ENCODE results near the gene PACSIN3. TPM values are rescaled to one million over a fixed set of nuclear protein-coding genes. Genes with fewer than 3 reads are reported as not detected.

The PACSIN3 gene
- total RNA-seq, 2 donors from 2014 or later = 48.0 to 66.6 TPM

- Mint-ChIP-seq H3K27ac (peak overlapping the region; percentile 74), H3K4me3 (no peak overlapping the region), H3K27me3 (ENCODE audit: insufficient read depth) (no peaks in the 10 kb centered on the region), H3K4me1 (peaks cover 10% of the 10 kb centered on the region), H3K36me3 (ENCODE audit: low read depth) (peaks cover 5% of the 10 kb centered on the region), H3K9me3 (no peaks in the 10 kb centered on the region)
- no peak overlapping the region for H3K4me3 ChIP-seq (ENCODE audit: low read length)
- no peaks in the 10 kb centered on the region for H3K9me3 ChIP-seq (ENCODE audit: control insufficient read depth, low read length)
- WGBS, 2 experiments (ENCODE audit: insufficient coverage in 1 of 2, insufficient read length in 1 of 2) = 96 to 100% methylated on average over 3 to 8 of the region's 8 CpGs
- H3K4me1 ChIP-seq (ENCODE audit: control insufficient read depth, insufficient read depth, low read length) = peaks cover 2% of the 10 kb centered on the region
- no peak overlapping the region for H3K27ac ChIP-seq (ENCODE audit: low read depth, low read length)
- H3K9ac ChIP-seq (ENCODE audit: extremely low read depth, low read length, poor library complexity, severe bottlenecking) = no peak overlapping the region
- peak; percentile 32 for DNase-seq
- no peaks in the 10 kb centered on the region for H3K27me3 ChIP-seq (ENCODE audit: control insufficient read depth, insufficient read depth, low read length, poor library complexity, severe bottlenecking)
- peaks cover 9% of the 10 kb centered on the region for H3K36me3 ChIP-seq (ENCODE audit: control insufficient read depth, insufficient read depth, low read length)
- TF ChIP-seq, protein P1, sequence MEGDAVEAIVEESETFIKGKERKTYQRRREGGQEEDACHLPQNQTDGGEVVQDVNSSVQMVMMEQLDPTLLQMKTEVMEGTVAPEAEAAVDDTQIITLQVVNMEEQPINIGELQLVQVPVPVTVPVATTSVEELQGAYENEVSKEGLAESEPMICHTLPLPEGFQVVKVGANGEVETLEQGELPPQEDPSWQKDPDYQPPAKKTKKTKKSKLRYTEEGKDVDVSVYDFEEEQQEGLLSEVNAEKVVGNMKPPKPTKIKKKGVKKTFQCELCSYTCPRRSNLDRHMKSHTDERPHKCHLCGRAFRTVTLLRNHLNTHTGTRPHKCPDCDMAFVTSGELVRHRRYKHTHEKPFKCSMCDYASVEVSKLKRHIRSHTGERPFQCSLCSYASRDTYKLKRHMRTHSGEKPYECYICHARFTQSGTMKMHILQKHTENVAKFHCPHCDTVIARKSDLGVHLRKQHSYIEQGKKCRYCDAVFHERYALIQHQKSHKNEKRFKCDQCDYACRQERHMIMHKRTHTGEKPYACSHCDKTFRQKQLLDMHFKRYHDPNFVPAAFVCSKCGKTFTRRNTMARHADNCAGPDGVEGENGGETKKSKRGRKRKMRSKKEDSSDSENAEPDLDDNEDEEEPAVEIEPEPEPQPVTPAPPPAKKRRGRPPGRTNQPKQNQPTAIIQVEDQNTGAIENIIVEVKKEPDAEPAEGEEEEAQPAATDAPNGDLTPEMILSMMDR (conservative IDR thresholded peaks at IDR 0.05) = no peak
Measured at GRCh38 chr11:47157805-47158204, 28.4 kb downstream of the PACSIN3 start.

DNA sequence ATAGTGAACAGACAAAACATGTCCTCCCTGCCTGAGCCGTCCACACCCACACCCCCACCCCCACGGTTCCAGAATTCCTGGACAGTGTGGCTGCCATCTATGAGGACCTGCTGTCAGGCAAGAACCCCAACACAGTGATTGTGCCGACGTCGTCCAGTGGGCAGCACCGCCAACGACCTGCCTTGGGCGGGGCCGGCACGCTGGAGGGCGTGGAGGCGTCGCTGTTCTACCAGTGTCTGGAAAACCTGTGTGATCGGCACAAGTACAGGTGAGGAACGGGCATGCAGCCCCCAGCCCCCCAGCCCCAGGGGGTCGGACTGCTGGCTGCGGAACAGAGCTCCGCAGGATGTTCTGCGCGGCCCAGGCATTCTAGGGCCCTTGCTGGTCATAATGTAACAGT lies 29.3 kb downstream of the PACSIN3 start:
- Mint-ChIP-seq H3K9me3 (no peaks in the 10 kb centered on the region), H3K4me1 (peaks cover 10% of the 10 kb centered on the region), H3K27me3 (ENCODE audit: insufficient read depth) (no peaks in the 10 kb centered on the region), H3K4me3 (no peak overlapping the region), H3K27ac (no peak overlapping the region), H3K36me3 (ENCODE audit: low read depth) (peaks cover 5% of the 10 kb centered on the region)
- 96 to 99% methylated on average over 14 to 20 of the region's 20 CpGs for WGBS, 2 experiments (ENCODE audit: insufficient coverage in 1 of 2, insufficient read length in 1 of 2)
- H3K4me1 ChIP-seq (ENCODE audit: control insufficient read depth, insufficient read depth, low read length) = peaks cover 3% of the 10 kb centered on the region
- peak; percentile 40 for DNase-seq
- TF ChIP-seq, protein P1 (conservative IDR thresholded peaks at IDR 0.05) = no peak
- H3K36me3 ChIP-seq (ENCODE audit: control insufficient read depth, insufficient read depth, low read length) = peaks cover 3% of the 10 kb centered on the region
- no peaks in the 10 kb centered on the region for H3K9me3 ChIP-seq (ENCODE audit: control insufficient read depth, low read length)
- H3K4me3 ChIP-seq (ENCODE audit: low read length) = no peak overlapping the region
- H3K27me3 ChIP-seq (ENCODE audit: control insufficient read depth, insufficient read depth, low read length, poor library complexity, severe bottlenecking) = no peaks in the 10 kb centered on the region
- H3K27ac ChIP-seq (ENCODE audit: low read depth, low read length) = no peak overlapping the region
- H3K9ac ChIP-seq (ENCODE audit: extremely low read depth, low read length, poor library complexity, severe bottlenecking) = no peak overlapping the region

DNA sequence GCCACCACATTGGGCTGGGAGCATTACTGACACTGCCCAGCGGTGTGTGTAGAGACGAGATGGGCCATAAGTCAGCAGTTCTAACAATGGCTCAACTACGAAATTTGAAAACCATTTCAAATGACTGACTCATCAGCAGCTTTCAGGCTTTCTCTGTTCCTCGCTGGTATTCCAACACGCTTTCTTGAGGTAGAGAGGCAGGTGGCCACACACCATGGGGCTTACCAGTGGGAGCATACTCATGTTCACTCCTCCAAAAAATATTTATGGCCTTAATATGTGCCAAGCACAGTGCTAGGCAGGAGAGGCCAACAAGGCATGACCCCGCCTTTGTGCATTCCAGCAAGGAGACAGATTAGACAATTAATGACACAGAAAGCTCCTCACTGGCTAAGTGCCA lies 29.9 kb downstream of the PACSIN3 start:
- no peak overlapping the region for H3K4me3 ChIP-seq (ENCODE audit: low read length)
- no peaks in the 10 kb centered on the region for H3K27me3 ChIP-seq (ENCODE audit: control insufficient read depth, insufficient read depth, low read length, poor library complexity, severe bottlenecking)
- H3K4me1 ChIP-seq (ENCODE audit: control insufficient read depth, insufficient read depth, low read length) = peaks cover 3% of the 10 kb centered on the region
- Mint-ChIP-seq H3K4me3 (no peak overlapping the region), H3K27me3 (ENCODE audit: insufficient read depth) (no peaks in the 10 kb centered on the region), H3K4me1 (peaks cover 10% of the 10 kb centered on the region), H3K27ac (no peak overlapping the region), H3K36me3 (ENCODE audit: low read depth) (peaks cover 5% of the 10 kb centered on the region), H3K9me3 (no peaks in the 10 kb centered on the region)
- H3K9ac ChIP-seq (ENCODE audit: extremely low read depth, low read length, poor library complexity, severe bottlenecking) = no peak overlapping the region
- WGBS, 2 experiments (ENCODE audit: insufficient coverage in 1 of 2, insufficient read length in 1 of 2) = 93% methylated on average over 6 of the region's 6 CpGs
- DNase-seq = no peak
- H3K9me3 ChIP-seq (ENCODE audit: control insufficient read depth, low read length) = no peaks in the 10 kb centered on the region
- H3K36me3 ChIP-seq (ENCODE audit: control insufficient read depth, insufficient read depth, low read length) = peaks cover 3% of the 10 kb centered on the region
- TF ChIP-seq, protein P1 (conservative IDR thresholded peaks at IDR 0.05) = no peak
- no peak overlapping the region for H3K27ac ChIP-seq (ENCODE audit: low read depth, low read length)
